Thymus (tissue), 11 donors: ENCODE results near the gene SEM1. TPM values are rescaled to one million over a fixed set of nuclear protein-coding genes. Genes with fewer than 3 reads are reported as not detected.
"Not testable (repeated sequence)": the region's sequence is repeated elsewhere in the genome, so short reads cannot be mapped to it uniquely, and the experiment has no call there.

Source experiments
- DNase-seq, 9 donors: peaks; one replicate each; pipeline ENCODE4 v3.0.0-alpha.2; 2013; ENCODE audit warnings: low spot score in 9 of 9, low read depth in 6 of 9, missing footprints in 1 of 9
- H3K27ac ChIP-seq, 2 donors: one replicate each; pipeline ENCODE4 v1.5.1; 2013; ENCODE audit warnings: control low read depth in 1 of 2, low read depth in 1 of 2, low read length in 1 of 2, mild to moderate bottlenecking in 1 of 2, moderate library complexity in 1 of 2
- H3K27me3 ChIP-seq, 2 donors: one replicate each; pipeline ENCODE4 v1.5.1; 2013; ENCODE audit warnings: low read length in 1 of 2; ENCODE audit not compliant: control insufficient read depth in 2 of 2, insufficient read depth in 1 of 2
- H3K36me3 ChIP-seq, 2 donors: one replicate each; pipeline ENCODE4 v1.5.1; 2013; ENCODE audit warnings: low read length in 1 of 2, mild to moderate bottlenecking in 1 of 2, moderate library complexity in 1 of 2; ENCODE audit not compliant: control insufficient read depth in 2 of 2, insufficient read depth in 2 of 2
- H3K4me1 ChIP-seq, 2 donors: one replicate each; pipeline ENCODE4 v1.5.1; 2013; ENCODE audit warnings: low read length in 2 of 2; ENCODE audit not compliant: control insufficient read depth in 2 of 2, insufficient read depth in 2 of 2
- H3K4me3 ChIP-seq, 2 donors: one replicate each; pipeline ENCODE4 v1.5.1; 2013; ENCODE audit warnings: low read length in 2 of 2, control low read depth in 1 of 2, mild to moderate bottlenecking in 1 of 2
- H3K9me3 ChIP-seq, 2 donors: one replicate each; pipeline ENCODE4 v1.5.1; 2013; ENCODE audit warnings: low read length in 1 of 2, mild to moderate bottlenecking in 1 of 2; ENCODE audit not compliant: control insufficient read depth in 2 of 2, insufficient read depth in 1 of 2
- WGBS: extraction: QIAGEN DNeasy Blood & Tissue Kit; methylation state at CpG from one replicate; pipeline ENCODE4 v1.1.7; 2013; 5-methylcytosine and 5-hydroxymethylcytosine counted together
- polyA plus RNA-seq: library from polyadenylated mRNA; stranded (reverse); fragments of 200-250 nt; gene quantifications from one replicate; pipeline ENCODE4 v1.2.3, GENCODE V29; 2013
- total RNA-seq: library from RNA; stranded (reverse); fragments of 120-200 nt; gene quantifications from one replicate; pipeline ENCODE4 v1.2.4, GENCODE V29; 2013
- donor health status: healthy.

The SEM1 gene
- total and polyA plus RNA-seq, 2 donors, result 116 to 126 TPM

- 81% methylated on average over 3 of the region's 3 CpGs for WGBS
- H3K9me3 ChIP-seq, result no peaks in the 10 kb centered on the region
- no peak overlapping the region for H3K27ac ChIP-seq
- H3K4me3 ChIP-seq, result no peak overlapping the region
- no peaks in the 10 kb centered on the region for H3K4me1 ChIP-seq
- DNase-seq, result no peak
- H3K27me3 ChIP-seq, result no peaks in the 10 kb centered on the region
- no peaks in the 10 kb centered on the region for H3K36me3 ChIP-seq
Measured at GRCh38 chr7:96647733-96648132, 61.9 kb downstream of the SEM1 start.

- no peak for DNase-seq
- no peaks in the 10 kb centered on the region for H3K36me3 ChIP-seq
- H3K4me3 ChIP-seq, result no peak overlapping the region
- no peaks in the 10 kb centered on the region for H3K4me1 ChIP-seq
- no peaks in the 10 kb centered on the region for H3K27me3 ChIP-seq
- no peaks in the 10 kb centered on the region for H3K9me3 ChIP-seq
- H3K27ac ChIP-seq, result no peak overlapping the region
- WGBS, result 95% methylated on average over 3 of the region's 3 CpGs
Measured at GRCh38 chr7:96645084-96645483, 64.6 kb downstream of the SEM1 start.

GRCh38 chr7:96643436-96643835, 66.2 kb downstream of the SEM1 start:
- 96% methylated on average over 4 of the region's 4 CpGs for WGBS
- not testable (repeated sequence) for H3K27ac ChIP-seq, H3K4me3 ChIP-seq, H3K27me3 ChIP-seq, DNase-seq, H3K9me3 ChIP-seq, H3K4me1 ChIP-seq, H3K36me3 ChIP-seq

DNA sequence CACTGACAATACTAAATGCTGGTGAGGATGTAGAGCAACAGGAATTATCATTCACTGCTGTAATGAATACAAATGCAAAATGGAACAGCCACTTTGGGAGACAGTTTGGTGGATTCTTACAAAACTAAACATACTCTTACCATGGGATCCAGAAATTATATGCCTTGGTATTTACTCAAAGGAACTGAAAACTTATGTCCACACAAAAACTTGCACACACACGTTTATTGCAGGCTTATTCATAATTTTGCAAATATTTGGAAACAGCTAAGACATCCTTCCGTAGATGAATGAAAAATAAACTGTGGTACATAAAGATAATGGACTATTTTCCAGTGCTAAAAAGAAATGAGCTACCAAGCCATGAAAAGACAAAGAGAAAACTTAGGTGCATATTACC, 69.6 kb downstream of the SEM1 start:
- Histone ChIP-seq H3K4me1 (no peaks in the 10 kb centered on the region), H3K27me3 (no peaks in the 10 kb centered on the region), H3K9me3 (no peaks in the 10 kb centered on the region), H3K27ac (no peak overlapping the region), H3K4me3 (no peak overlapping the region), H3K36me3 (no peaks in the 10 kb centered on the region)
- WGBS, result 94% methylated on average over 2 of the region's 2 CpGs
- no peak for DNase-seq
